Measurements from ENCODE around the gene ZNF669. TPM values are rescaled to one million over a fixed set of nuclear protein-coding genes. Genes with fewer than 3 reads are reported as not detected.

Gene ZNF669
- total RNA-seq, 1 donor from 2014 or later, result 9.2 TPM

DNA sequence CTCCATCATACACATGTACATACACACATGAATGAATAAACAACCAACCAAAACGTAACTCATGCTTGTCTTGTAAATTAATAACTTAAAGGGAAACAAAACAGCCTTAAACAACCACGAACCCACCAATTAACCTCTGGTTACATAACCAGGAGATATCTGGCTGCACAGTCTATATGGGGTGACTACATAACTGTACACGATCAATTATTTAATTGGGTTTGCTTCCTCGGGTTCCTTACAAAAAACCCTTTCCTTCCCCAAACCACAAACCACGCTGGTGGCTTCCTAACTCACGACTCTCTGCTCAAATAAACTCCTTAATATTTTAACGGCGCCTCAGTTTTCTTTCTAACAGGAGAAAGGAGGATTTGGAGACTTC is 26.3 kb downstream of the ZNF669 start:
- intact Hi-C loops (cut with micrococcal nuclease), result loop anchor here (1.0 to 10.0 kb wide), 6 partner anchors 26 to 383 kb away; partner anchors contain the start of genes AHCTF1, ZNF496 and ZNF669

DNA sequence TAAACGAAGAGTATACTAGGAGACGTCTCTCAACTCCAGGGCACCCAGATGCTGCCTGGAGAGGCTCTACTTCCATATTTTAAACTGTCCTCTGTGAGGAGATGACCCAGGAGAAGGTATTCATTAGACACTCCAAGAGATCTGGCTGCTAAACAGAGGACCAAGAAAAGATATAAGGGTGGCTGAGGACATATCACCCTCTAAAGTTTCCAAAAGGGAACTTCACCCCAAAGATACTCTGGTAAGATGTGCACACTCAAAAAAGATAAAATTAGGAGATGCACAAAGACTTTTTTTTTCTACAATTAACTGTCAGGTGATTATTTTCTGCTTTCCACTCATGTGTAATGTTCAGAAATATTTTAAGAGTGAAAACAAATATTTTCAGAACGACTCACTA is 26.9 kb downstream of the ZNF669 start:
- intact Hi-C loops (cut with micrococcal nuclease), result loop anchor here (5.0 to 10.0 kb wide), 2 partner anchors 135 to 382 kb away; no protein-coding TSS in a partner anchor

DNA sequence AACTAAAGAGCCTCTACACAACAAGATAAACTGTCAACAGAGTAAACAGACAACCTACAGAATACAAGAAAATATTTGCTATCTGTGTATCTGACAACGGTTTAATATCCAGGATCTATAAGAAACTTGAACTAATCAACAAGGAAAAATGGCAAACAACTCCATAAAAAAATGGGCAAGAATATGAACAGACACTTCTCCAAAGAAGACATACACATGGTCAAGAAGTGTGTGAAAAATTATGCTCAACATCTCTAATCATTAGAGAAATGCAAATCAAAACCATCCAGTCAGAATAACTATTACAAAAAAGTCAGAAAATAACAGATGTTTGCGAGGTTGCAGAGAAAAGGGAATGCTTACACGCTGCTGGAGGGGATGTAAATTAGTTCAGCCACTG is 33.5 kb downstream of the ZNF669 start:
- intact Hi-C loops (cut with micrococcal nuclease), result loop anchor here (10.0 kb wide), 1 partner anchor 376 kb away; no protein-coding TSS in a partner anchor

DNA sequence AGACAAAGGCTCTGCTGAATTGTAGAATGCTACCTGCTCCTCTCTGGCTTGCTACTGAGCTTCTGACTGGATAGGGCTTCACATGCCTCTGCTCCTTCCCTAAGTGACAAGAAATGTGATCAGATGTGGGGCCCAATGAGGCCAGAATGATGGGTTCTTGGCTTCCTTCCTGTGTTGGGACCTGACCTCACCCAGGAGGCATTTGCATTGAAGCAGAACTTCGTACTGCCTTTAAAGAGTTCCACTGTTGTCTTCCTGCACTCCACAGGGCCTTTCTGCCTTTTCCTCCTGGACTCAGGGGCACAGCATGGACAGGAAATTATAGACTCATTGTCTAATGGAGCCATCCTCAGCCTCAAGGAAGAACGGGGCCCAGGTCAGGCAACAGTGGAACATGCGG is 39.9 kb downstream of the ZNF669 start:
- intact Hi-C loops (cut with micrococcal nuclease), result no loop called here

DNA sequence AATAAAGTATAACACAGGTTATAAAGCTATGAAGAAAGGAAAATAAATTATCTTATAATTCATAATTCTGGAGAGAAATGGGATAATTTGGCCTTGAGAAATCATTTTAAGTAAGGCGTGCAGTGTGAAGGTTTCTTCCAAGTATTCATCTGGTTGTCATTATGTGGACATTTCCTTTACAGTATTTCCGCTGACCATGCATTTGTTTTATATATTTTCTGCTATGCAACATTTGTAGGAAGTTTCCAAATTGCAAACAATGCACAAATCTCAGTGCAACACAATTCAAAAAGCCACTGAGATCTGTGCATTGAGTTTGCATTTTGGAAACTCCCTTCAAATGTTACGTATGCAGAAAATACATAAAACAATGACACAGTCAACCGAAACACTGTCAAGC is 43.4 kb downstream of the ZNF669 start:
- intact Hi-C loops (cut with micrococcal nuclease), result no loop called here

DNA sequence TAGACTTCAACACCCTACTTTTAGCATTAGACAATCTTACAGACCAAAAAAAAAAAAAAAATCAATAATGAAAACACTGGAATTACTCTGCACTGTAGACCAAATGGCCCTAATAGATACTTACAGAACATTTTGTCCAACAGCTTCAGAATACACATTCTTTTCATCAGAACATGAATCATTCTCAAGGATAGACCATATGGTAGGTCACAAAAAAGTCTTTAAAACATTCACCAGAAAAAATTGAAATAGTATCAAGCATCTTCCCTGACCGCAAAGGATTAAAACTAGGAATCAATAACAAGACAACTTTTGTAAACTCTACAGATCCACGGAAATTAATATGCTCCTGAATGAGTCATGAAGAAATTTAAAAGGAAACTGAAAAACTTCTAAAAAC is 48.1 kb downstream of the ZNF669 start:
- intact Hi-C loops (cut with micrococcal nuclease), result no loop called here

DNA sequence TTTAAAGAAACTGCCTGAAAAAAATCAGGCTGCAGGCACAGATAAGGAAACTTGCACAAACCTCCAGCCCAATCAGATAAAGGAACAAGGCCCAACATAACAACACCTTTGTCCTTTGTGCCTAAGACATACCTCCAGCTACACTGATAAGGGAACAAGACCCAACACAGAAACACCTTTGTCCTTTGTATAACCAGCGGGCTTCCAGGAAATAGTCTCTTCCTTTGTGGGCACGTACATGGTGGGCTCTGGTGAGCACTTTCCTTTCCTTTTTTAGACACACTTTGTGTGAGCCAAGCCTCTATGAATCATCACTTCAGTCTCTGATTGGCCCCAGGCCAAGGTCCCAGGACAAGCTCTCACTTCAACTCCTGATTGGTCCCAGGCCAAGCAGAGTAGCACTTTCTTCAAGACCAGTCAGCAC is 49.2 kb downstream of the ZNF669 start:
- intact Hi-C loops (cut with micrococcal nuclease), result no loop called here

Other genes with a start within 250 kb of the ZNF669 start
- gene AHCTF1, start 172.4 kb downstream of the ZNF669 start, total RNA-seq, result 36.2 and 40.9 TPM in 2 replicates
- gene ZNF695, start 96.3 kb downstream of the ZNF669 start, total RNA-seq, result 0.48 and 0.95 TPM in 2 replicates
- 2.0 and 2.2 TPM in 2 replicates for gene ZNF670, start 25.5 kb downstream of the ZNF669 start, total RNA-seq
- 18.8 and 20.4 TPM in 2 replicates for gene ZNF124, start 67.7 kb upstream of the ZNF669 start, total RNA-seq
- gene VN1R5, start 151.7 kb upstream of the ZNF669 start, total RNA-seq, result not detected in 2 replicates
- gene ZNF496, start 227.5 kb upstream of the ZNF669 start, total RNA-seq, result 8.2 and 10.1 TPM in 2 replicates